Calu3 (cell line): ENCODE results near the gene NSF. TPM values are rescaled to one million over a fixed set of nuclear protein-coding genes. Genes with fewer than 3 reads are reported as not detected.
"Not testable (repeated sequence)": the region's sequence is repeated elsewhere in the genome, so short reads cannot be mapped to it uniquely, and the experiment has no call there.

Experiments used
- BruUV-seq: library from RNA; stranded (reverse); fragments of 400-500 nt; replicated peaks from 2 replicates; lab custom pipeline; 2021; lab: Mats Ljungman, UMichigan
- CTCF ChIA-PET: fragments of 300-600 bp; sonication (Branson Sonifier 250); formaldehyde crosslinking; loops from one replicate; lab custom pipeline; 2022; ENCODE audit warnings: antibody characterized with exemption; lab: Charles Lee
- DNase-seq: peaks from one replicate; pipeline ENCODE4 v3.0.0; 2022
- H3K27ac Mint-ChIP-seq: one replicate; pipeline ENCODE4 v1.8.0; 2022; ENCODE audit warnings: mixed read lengths; ENCODE audit not compliant: unreplicated experiment
- H3K27me3 Mint-ChIP-seq: one replicate; pipeline ENCODE4 v1.8.0; 2022; ENCODE audit warnings: mixed read lengths; ENCODE audit not compliant: unreplicated experiment
- H3K36me3 Mint-ChIP-seq: one replicate; pipeline ENCODE4 v1.8.0; 2022; ENCODE audit warnings: mild to moderate bottlenecking, moderate library complexity, mixed read lengths; ENCODE audit not compliant: insufficient read depth, unreplicated experiment
- H3K4me1 Mint-ChIP-seq: one replicate; pipeline ENCODE4 v1.8.0; 2022; ENCODE audit warnings: mild to moderate bottlenecking, low read depth, mixed read lengths; ENCODE audit not compliant: unreplicated experiment
- H3K4me3 Mint-ChIP-seq: one replicate; pipeline ENCODE4 v1.8.0; 2022; ENCODE audit warnings: mild to moderate bottlenecking, low read depth, moderate library complexity, mixed read lengths; ENCODE audit not compliant: unreplicated experiment
- H3K9me3 Mint-ChIP-seq: one replicate; pipeline ENCODE4 v1.8.0; 2022; ENCODE audit warnings: low read depth, mixed read lengths; ENCODE audit not compliant: unreplicated experiment
- intact Hi-C: fragments of 100-400 bp; cut with micrococcal nuclease; formaldehyde crosslinking; loops from one replicate; pipeline ENCODE4 v1.10.0; 2022; ENCODE audit not compliant: unreplicated experiment
- total RNA-seq: library from RNA; stranded (reverse); gene quantifications from 2 replicates; pipeline ENCODE4 v1.2.3, GENCODE V29; 2022
- TF ChIP-seq, protein P1 (sequence below): fragments of 200-600 bp; IDR thresholded peaks from one replicate; pipeline ENCODE4 v1.8.0; 2022; ENCODE audit warnings: antibody characterized with exemption; ENCODE audit not compliant: unreplicated experiment

Gene NSF
- total RNA-seq, 1 experiment from 2014 or later, result 79.0 TPM

DNA sequence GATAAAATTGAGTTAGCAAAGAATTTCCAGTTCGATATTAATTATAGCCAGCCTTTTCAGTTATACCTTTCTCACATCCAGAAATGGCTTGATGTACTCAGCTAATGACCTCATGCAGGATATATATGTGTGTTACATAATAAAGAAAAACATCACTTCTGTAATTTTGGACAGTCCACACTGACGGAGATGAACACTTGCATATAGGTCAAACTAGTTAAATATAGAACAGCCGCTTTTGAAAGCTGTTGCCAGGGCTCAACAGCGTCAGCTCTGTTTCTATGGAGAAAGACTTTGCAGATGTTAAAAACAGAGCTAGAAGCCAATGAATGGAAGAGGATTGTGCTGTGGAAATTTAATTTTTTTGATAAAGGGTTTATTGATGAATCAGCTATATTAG lies 94.8 kb downstream of the NSF start:
- H3K4me3 Mint-ChIP-seq, H3K27ac Mint-ChIP-seq, H3K9me3 Mint-ChIP-seq, H3K4me1 Mint-ChIP-seq, DNase-seq, CTCF ChIA-PET, intact Hi-C loops, BruUV-seq, H3K36me3 Mint-ChIP-seq, H3K27me3 Mint-ChIP-seq: not testable (repeated sequence)

DNA sequence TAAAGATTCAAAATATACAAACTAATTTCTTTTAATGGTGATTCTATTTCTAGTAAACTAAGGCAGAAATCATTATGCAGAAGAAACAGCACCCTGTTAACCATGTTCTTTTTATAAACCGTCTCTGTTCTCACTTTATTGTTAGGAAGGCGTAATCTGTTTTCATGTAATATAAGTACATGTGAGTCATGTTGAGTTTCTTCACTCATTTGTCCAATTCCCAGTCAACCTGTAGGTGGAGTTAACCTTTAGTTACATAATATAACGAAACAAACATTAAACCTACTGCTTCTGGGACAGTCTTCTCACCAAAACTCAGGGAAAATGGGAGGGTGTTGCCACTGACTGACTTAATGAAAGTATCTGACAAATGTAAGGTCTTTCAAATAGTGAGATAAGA lies 101.7 kb downstream of the NSF start:
- H3K36me3 Mint-ChIP-seq, H3K4me1 Mint-ChIP-seq, H3K4me3 Mint-ChIP-seq, BruUV-seq, H3K27me3 Mint-ChIP-seq, intact Hi-C loops, H3K9me3 Mint-ChIP-seq, H3K27ac Mint-ChIP-seq, DNase-seq, CTCF ChIA-PET: not testable (repeated sequence)

DNA sequence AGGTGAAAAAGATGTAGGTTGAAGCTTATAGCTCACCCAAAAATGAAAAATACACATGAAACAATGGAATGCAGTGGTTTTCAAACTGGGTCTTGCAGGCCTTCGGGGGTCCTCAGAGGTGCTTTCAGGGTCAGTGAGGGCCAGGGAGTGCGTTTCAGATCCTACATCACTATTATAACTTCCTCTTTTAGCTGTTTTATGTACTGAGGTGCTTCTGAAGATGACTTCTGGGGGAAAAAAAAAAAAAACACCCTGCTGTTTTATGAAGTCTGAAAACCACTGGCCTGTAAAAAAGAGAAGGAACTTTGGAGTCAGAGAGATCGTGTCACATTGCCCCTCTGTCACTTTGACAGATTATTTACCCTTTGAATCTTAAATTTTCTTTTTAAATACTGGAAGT lies 102.8 kb downstream of the NSF start:
- H3K36me3 Mint-ChIP-seq, H3K9me3 Mint-ChIP-seq, intact Hi-C loops, DNase-seq, H3K27ac Mint-ChIP-seq, H3K27me3 Mint-ChIP-seq, H3K4me3 Mint-ChIP-seq, H3K4me1 Mint-ChIP-seq, BruUV-seq, CTCF ChIA-PET: not testable (repeated sequence)

DNA sequence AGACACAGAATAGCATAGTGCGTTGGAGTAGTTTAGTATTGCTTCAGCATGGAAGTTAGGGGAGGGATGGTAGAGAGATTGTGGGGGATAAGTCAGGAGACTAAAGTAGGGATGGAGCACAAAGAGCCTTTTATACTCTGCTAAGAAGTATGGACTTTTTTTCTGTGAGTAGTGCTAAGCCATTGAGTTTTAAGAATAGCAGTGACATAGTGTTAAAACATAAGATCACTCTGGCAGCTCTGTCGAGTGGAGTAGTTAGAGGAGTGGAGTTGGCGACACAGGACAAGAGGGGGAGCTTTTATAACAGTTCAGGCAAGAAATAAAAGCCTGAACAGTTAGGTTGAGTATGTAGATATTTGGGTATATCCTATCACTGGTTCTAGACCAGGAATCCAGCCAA lies 106.1 kb downstream of the NSF start:
- intact Hi-C loops, H3K27me3 Mint-ChIP-seq, DNase-seq, CTCF ChIA-PET, BruUV-seq, H3K27ac Mint-ChIP-seq, H3K36me3 Mint-ChIP-seq, H3K4me1 Mint-ChIP-seq, H3K4me3 Mint-ChIP-seq, H3K9me3 Mint-ChIP-seq: not testable (repeated sequence)

DNA sequence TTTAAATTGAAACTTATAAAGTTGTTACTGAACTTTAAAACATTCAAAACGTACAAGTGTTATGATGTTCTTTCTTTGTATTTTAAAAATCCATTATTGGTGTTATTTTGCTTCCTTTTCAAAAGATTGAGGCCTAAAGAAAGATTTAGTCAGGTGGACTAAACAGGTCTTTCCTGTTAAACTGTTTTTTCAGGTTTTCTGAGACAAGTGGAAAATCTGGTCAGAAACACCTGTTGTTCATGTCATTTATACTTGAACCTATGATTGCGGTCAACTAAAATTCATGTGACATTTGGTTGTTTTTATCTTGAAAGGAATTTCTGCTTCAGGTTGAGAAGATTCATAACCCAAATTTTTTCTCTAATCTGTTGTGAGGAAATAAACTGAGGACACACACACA lies 108.5 kb downstream of the NSF start:
- BruUV-seq, CTCF ChIA-PET, H3K4me3 Mint-ChIP-seq, H3K9me3 Mint-ChIP-seq, H3K36me3 Mint-ChIP-seq, intact Hi-C loops, H3K27ac Mint-ChIP-seq, DNase-seq, H3K27me3 Mint-ChIP-seq, H3K4me1 Mint-ChIP-seq: not testable (repeated sequence)

DNA sequence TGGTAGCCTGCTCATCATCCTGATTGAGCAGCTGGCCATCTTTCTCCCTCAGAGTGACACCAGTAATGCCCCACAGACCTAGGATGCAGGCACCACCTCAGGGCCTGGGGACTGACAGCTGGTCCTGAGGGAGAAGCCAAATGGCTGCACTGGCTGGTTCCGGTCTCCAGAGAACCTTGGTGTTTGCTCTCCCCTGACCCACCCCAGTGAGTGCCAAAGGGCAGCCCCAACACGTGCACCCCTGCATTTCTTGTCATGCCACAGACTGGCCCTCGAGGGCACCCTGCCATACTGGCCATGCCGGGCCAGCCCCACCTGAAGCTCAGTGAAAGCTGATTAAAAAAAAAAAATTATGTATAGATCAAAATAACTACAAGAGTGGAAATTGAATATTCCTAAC lies 127.5 kb downstream of the NSF start:
- Mint-ChIP-seq H3K9me3 (no peaks in the 10 kb centered on the region), H3K36me3 (no peaks in the 10 kb centered on the region), H3K27me3 (no peaks in the 10 kb centered on the region), H3K4me1 (no peaks in the 10 kb centered on the region), H3K4me3 (no peak overlapping the region), H3K27ac (no peak overlapping the region)
- intact Hi-C loops, result no loop called here
- BruUV-seq, result no TSS peak
- no peak for DNase-seq
- TF ChIP-seq, protein P1, sequence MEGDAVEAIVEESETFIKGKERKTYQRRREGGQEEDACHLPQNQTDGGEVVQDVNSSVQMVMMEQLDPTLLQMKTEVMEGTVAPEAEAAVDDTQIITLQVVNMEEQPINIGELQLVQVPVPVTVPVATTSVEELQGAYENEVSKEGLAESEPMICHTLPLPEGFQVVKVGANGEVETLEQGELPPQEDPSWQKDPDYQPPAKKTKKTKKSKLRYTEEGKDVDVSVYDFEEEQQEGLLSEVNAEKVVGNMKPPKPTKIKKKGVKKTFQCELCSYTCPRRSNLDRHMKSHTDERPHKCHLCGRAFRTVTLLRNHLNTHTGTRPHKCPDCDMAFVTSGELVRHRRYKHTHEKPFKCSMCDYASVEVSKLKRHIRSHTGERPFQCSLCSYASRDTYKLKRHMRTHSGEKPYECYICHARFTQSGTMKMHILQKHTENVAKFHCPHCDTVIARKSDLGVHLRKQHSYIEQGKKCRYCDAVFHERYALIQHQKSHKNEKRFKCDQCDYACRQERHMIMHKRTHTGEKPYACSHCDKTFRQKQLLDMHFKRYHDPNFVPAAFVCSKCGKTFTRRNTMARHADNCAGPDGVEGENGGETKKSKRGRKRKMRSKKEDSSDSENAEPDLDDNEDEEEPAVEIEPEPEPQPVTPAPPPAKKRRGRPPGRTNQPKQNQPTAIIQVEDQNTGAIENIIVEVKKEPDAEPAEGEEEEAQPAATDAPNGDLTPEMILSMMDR, result no peak
- CTCF ChIA-PET, result no interaction called here

DNA sequence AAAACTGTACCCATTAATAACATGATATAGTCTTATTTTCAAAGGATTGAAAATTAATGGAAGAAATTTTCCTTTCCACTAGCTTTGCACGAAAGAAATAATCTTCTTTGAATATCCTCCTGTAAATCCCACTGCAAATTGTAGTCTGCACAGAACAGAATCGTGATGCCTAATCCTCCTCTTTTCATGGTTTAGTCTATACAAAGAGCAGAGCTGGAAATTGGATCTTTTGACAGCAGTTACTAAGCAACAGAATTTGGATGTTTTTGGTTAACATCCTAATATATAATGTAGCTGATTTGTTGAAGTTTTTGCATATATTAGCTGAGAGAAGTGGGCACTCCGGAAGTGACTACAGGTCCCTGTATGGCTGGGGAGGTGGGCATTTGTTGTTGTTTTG lies 129.4 kb downstream of the NSF start:
- DNase-seq, result no peak
- H3K9me3 Mint-ChIP-seq, result no peaks in the 10 kb centered on the region
- no peak overlapping the region for H3K27ac Mint-ChIP-seq
- H3K36me3 Mint-ChIP-seq, result no peaks in the 10 kb centered on the region
- BruUV-seq, result no TSS peak
- no peaks in the 10 kb centered on the region for H3K27me3 Mint-ChIP-seq
- no peak overlapping the region for H3K4me3 Mint-ChIP-seq
- intact Hi-C loops, result no loop called here
- TF ChIP-seq, protein P1, result no peak
- CTCF ChIA-PET, result no interaction called here
- H3K4me1 Mint-ChIP-seq, result no peaks in the 10 kb centered on the region
